ENCODE results near the gene TFAP2E. TPM values are rescaled to one million over a fixed set of nuclear protein-coding genes. Genes with fewer than 3 reads are reported as not detected.

The TFAP2E gene
- total RNA-seq, 2 donors from 2014 or later = not detected

GRCh38 chr1:35589516-35590427, 16.7 kb downstream of the TFAP2E start:
- 92 to 96% methylated on average over 14 to 15 of the region's 15 CpGs for WGBS, 2 donors
- no peak overlapping the region for H3K4me3 ChIP-seq
- DNase-seq (no peak), ATAC-seq (no peak)
- no peaks in the 10 kb centered on the region for H3K9me3 ChIP-seq
- intact Hi-C loops (cut with DNase I) = no loop called here
- TF ChIP-seq POLR2A (IDR thresholded peaks at IDR 0.05) (no peak), CTCF (IDR thresholded peaks at IDR 0.05) (no peak)
- H3K4me1 ChIP-seq = no peaks in the 10 kb centered on the region
- H3K27ac ChIP-seq = no peak overlapping the region
- no peaks in the 10 kb centered on the region for H3K36me3 ChIP-seq (replicated peaks in 1 of 2; ENCODE audit: insufficient read depth in 1 of 2, low read depth in 2 of 2)
- H3K27me3 ChIP-seq = no peaks in the 10 kb centered on the region

- DNase-seq (no peak), ATAC-seq (no peak)
- no peaks in the 10 kb centered on the region for H3K27me3 ChIP-seq
- intact Hi-C loops (cut with DNase I) = no loop called here
- H3K4me1 ChIP-seq = no peaks in the 10 kb centered on the region
- H3K4me3 ChIP-seq = no peak overlapping the region
- WGBS, 2 donors = 89 to 90% methylated on average over 3 to 25 of the region's 25 CpGs
- TF ChIP-seq POLR2A (IDR thresholded peaks at IDR 0.05) = no peak
- TF ChIP-seq CTCF (IDR thresholded peaks at IDR 0.05) = no peak
- H3K9me3 ChIP-seq = no peaks in the 10 kb centered on the region
- H3K27ac ChIP-seq = no peak overlapping the region
- H3K36me3 ChIP-seq (replicated peaks in 1 of 2; ENCODE audit: insufficient read depth in 1 of 2, low read depth in 2 of 2) = no peaks in the 10 kb centered on the region
These were observed 17.4 kb downstream of the TFAP2E start for GRCh38 chr1:35590476-35591040.

- Histone ChIP-seq H3K27ac (no peak overlapping the region), H3K9me3 (no peaks in the 10 kb centered on the region), H3K27me3 (no peaks in the 10 kb centered on the region), H3K4me3 (no peak overlapping the region), H3K4me1 (no peaks in the 10 kb centered on the region), H3K36me3 (replicated peaks in 1 of 2; ENCODE audit: insufficient read depth in 1 of 2, low read depth in 2 of 2) (no peaks in the 10 kb centered on the region)
- no peak for ATAC-seq
- no peak for TF ChIP-seq POLR2A (IDR thresholded peaks at IDR 0.05)
- TF ChIP-seq CTCF (IDR thresholded peaks at IDR 0.05) = no peak
- WGBS, 2 donors = 89 to 96% methylated on average over 8 of the region's 8 CpGs
- DNase-seq = no peak
- intact Hi-C loops (cut with DNase I) = no loop called here
These were observed 18.1 kb downstream of the TFAP2E start for GRCh38 chr1:35591211-35591610.

GRCh38 chr1:35592991-35593769, 20.1 kb downstream of the TFAP2E start:
- intact Hi-C loops (cut with DNase I) = no loop called here
- no peak overlapping the region for H3K4me3 ChIP-seq
- DNase-seq (no peak), ATAC-seq (no peak)
- no peak overlapping the region for H3K27ac ChIP-seq
- H3K27me3 ChIP-seq = no peaks in the 10 kb centered on the region
- TF ChIP-seq CTCF (IDR thresholded peaks at IDR 0.05) (no peak), POLR2A (IDR thresholded peaks at IDR 0.05) (no peak)
- no peaks in the 10 kb centered on the region for H3K4me1 ChIP-seq
- no peaks in the 10 kb centered on the region for H3K36me3 ChIP-seq (replicated peaks in 1 of 2; ENCODE audit: insufficient read depth in 1 of 2, low read depth in 2 of 2)
- H3K9me3 ChIP-seq = no peaks in the 10 kb centered on the region
- 50 to 60% methylated on average over 8 of the region's 8 CpGs for WGBS, 2 donors

Measured in body of pancreas (tissue), 4 donors.